CD4-positive, alpha-beta T cell (primary cell): ENCODE data around the gene LCNL1. TPM values are rescaled to one million over a fixed set of nuclear protein-coding genes. Genes with fewer than 3 reads are reported as not detected.
A peak's percentile ranks its signal among the peaks of the same experiment; 100 is the strongest.

ENCODE experiments used
- ATAC-seq: fragments of 200-7000 bp; cut with Tn5 transposase; one replicate; pipeline ENCODE4 v1.10.0; 2022; ENCODE audit warnings: mild to moderate bottlenecking; ENCODE audit not compliant: poor library complexity
- CTCF ChIA-PET: fragments of 350-600 bp; sonication (Branson Sonifier 250); formaldehyde crosslinking; loops from one replicate; lab custom pipeline; 2021; ENCODE audit warnings: antibody characterized with exemption, inconsistent platforms; lab: Charles Lee
- POLR2A ChIA-PET: fragments of 350-600 bp; sonication (Branson Sonifier 250); formaldehyde crosslinking; loops from one replicate; lab custom pipeline; 2021; ENCODE audit warnings: antibody characterized with exemption, inconsistent platforms; lab: Charles Lee
- DNase-seq, 14 experiments: peaks; one replicate each; pipeline ENCODE4 v3.0.0-alpha.2; 2013 to 2020; ENCODE audit warnings: mixed read lengths in 2 of 14
- H3K27ac ChIP-seq, 2 donors: one replicate each; pipeline versions ENCODE4 v1.5.1 to v1.7.0; 2013; ENCODE audit warnings: low read length in 2 of 2, low read depth in 1 of 2, mild to moderate bottlenecking in 1 of 2
- H3K27me3 ChIP-seq, 2 experiments: 1 replicate in 1 of 2; 2 replicates in 1 of 2; pipeline versions ENCODE4 v1.6.1 to v1.7.0; 2013; ENCODE audit warnings: low read length in 2 of 2, control low read depth in 1 of 2, mild to moderate bottlenecking in 1 of 2, moderate library complexity in 1 of 2; ENCODE audit not compliant: insufficient read depth in 2 of 2, control insufficient read depth in 1 of 2
- H3K36me3 ChIP-seq: one replicate; pipeline ENCODE4 v1.6.1; 2013; ENCODE audit warnings: low read length, control low read depth; ENCODE audit not compliant: insufficient read depth
- H3K4me1 ChIP-seq: one replicate; pipeline ENCODE4 v1.6.1; 2013; ENCODE audit warnings: low read length, control low read depth; ENCODE audit not compliant: insufficient read depth
- H3K4me3 ChIP-seq: one replicate; pipeline ENCODE4 v1.5.1; 2013; ENCODE audit warnings: mild to moderate bottlenecking, low read length, moderate library complexity
- H3K9me3 ChIP-seq, 2 experiments: 1 replicate in 1 of 2; 2 replicates in 1 of 2; pipeline versions ENCODE4 v1.6.1 to v1.7.0; 2013; ENCODE audit warnings: low read length in 2 of 2, mild to moderate bottlenecking in 2 of 2, control low read depth in 1 of 2, moderate library complexity in 1 of 2; ENCODE audit not compliant: control insufficient read depth in 1 of 2, insufficient read depth in 1 of 2
- H3K27ac Mint-ChIP-seq: one replicate; pipeline ENCODE4 v1.8.0; 2020; ENCODE audit warnings: mixed read lengths
- H3K27me3 Mint-ChIP-seq: one replicate; pipeline ENCODE4 v1.8.0; 2021; ENCODE audit warnings: mixed read lengths
- H3K36me3 Mint-ChIP-seq: one replicate; pipeline ENCODE4 v1.8.0; 2021; ENCODE audit warnings: low read depth, mixed read lengths
- H3K4me1 Mint-ChIP-seq: one replicate; pipeline ENCODE4 v1.8.0; 2021; ENCODE audit warnings: low read depth, mixed read lengths
- H3K4me3 Mint-ChIP-seq: one replicate; pipeline ENCODE4 v1.8.0; 2020; ENCODE audit warnings: mild to moderate bottlenecking, mixed read lengths
- H3K9me3 Mint-ChIP-seq: one replicate; pipeline ENCODE4 v1.8.0; 2020; ENCODE audit warnings: mixed read lengths
- CTCF ChIP-seq: fragments of 200-600 bp; IDR thresholded peaks from one replicate; pipeline ENCODE4 v1.8.0; 2022; ENCODE audit warnings: antibody characterized with exemption, mild to moderate bottlenecking
- intact Hi-C, 2 experiments: fragments of 100-400 bp; cut with DNase I in 1 of 2; cut with micrococcal nuclease in 1 of 2; formaldehyde crosslinking; loops; one replicate each; pipeline versions ENCODE4 v1.15.1 to v1.9.0; 2023 to 2025; cut with DNase I, micrococcal nuclease
- total RNA-seq, 174 experiments: library from RNA in 2 of 174; stranded (reverse) in 2 of 174; gene quantifications; one replicate each; pipeline ENCODE4 v1.2.3 and lab custom pipeline; 2021 to 2026

The LCNL1 gene
- total RNA-seq, 2 experiments from 2014 or later = 0.93 to 1.0 TPM

- no peak for ATAC-seq
- Mint-ChIP-seq H3K4me3 (peak overlapping the region; percentile 89), H3K27me3 (peaks cover 15% of the 10 kb centered on the region), H3K9me3 (no peaks in the 10 kb centered on the region), H3K4me1 (peaks cover 26% of the 10 kb centered on the region), H3K36me3 (peaks cover 4% of the 10 kb centered on the region), H3K27ac (peak overlapping the region; percentile 57)
- Histone ChIP-seq H3K4me1 (peaks cover 39% of the 10 kb centered on the region), H3K27ac (no peak overlapping the region), H3K36me3 (peaks cover 10% of the 10 kb centered on the region), H3K9me3 (no peaks in the 10 kb centered on the region), H3K27me3 (peaks cover 0 to 7% of the 10 kb centered on the region in 2 experiments), H3K4me3 (no peak overlapping the region)
- CTCF ChIA-PET = interaction anchor here (2.4 kb wide), 1 partner anchor 39 kb away, joined by 6 read pairs; no protein-coding TSS in a partner anchor
- TF ChIP-seq CTCF = no peak
- intact Hi-C loops = loop anchor here in 1 of 2 experiments (5.0 kb wide), 1 partner anchor 417 kb away; no protein-coding TSS in a partner anchor
- no peak for DNase-seq
- POLR2A ChIA-PET = interaction anchor here (2.7 to 3.0 kb wide), 2 partner anchors 35 to 46 kb away, joined by 12 to 17 read pairs; partner anchors contain the start of genes C8G and FBXW5
Measured at GRCh38 chr9:136990242-136990911, 7.6 kb downstream of the LCNL1 start.

GRCh38 chr9:136991993-136992818 lies 9.4 kb downstream of the LCNL1 start, which contains the start of gene PAXX:
TSS of gene PAXX (plus strand) at chr9:136992422. CDS start at chr9:136992444, 22 bp downstream.
- Mint-ChIP-seq H3K36me3 (peaks cover 8% of the 10 kb centered on the region), H3K9me3 (no peaks in the 10 kb centered on the region), H3K4me1 (peaks cover 35% of the 10 kb centered on the region), H3K27me3 (peaks cover 8% of the 10 kb centered on the region), H3K27ac (peak within 1 kb of the TSS; percentile 82), H3K4me3 (peak within 1 kb of the TSS; percentile 91)
- ATAC-seq (peak; percentile 91), DNase-seq (peak; percentile 89 to 97 (median 94))
- peak within 1 kb of the TSS; percentile 89 for H3K4me3 ChIP-seq
- peaks cover 51% of the 10 kb centered on the region for H3K4me1 ChIP-seq
- intact Hi-C loops = loop anchor here (1.0 to 5.0 kb wide), 4 partner anchors 13 to 415 kb away; no protein-coding TSS in a partner anchor
- POLR2A ChIA-PET = interaction anchor here (0.6 to 3.0 kb wide), 18 partner anchors 14 to 185 kb away, joined by 3 to 17 read pairs (median 4); partner anchors contain the start of genes ABCA2, C8G, FBXW5 and RABL6
- H3K27me3 ChIP-seq = no peaks in the 10 kb centered on the region
- peak within 1 kb of the TSS; percentile 57 to 76 for H3K27ac ChIP-seq
- no peak for TF ChIP-seq CTCF
- peaks cover 10% of the 10 kb centered on the region for H3K36me3 ChIP-seq
- H3K9me3 ChIP-seq = no peaks in the 10 kb centered on the region
- CTCF ChIA-PET = interaction anchor here (0.8 to 2.4 kb wide), 6 partner anchors 16 to 150 kb away, joined by 3 to 11 read pairs (median 4); partner anchors contain the start of genes AJM1 and NPDC1

GRCh38 chr9:136992819-136993369 lies 10.1 kb downstream of the LCNL1 start:
- intact Hi-C loops = loop anchor here (1.0 to 5.0 kb wide), 4 partner anchors 14 to 414 kb away; no protein-coding TSS in a partner anchor
- peaks cover 58% of the 10 kb centered on the region for H3K4me1 ChIP-seq
- peaks cover 8% of the 10 kb centered on the region for H3K27me3 Mint-ChIP-seq
- ChIA-PET POLR2A (interaction anchor here (0.9 to 3.0 kb wide), 13 partner anchors 15 to 185 kb away, joined by 3 to 17 read pairs (median 6); partner anchors contain the start of genes ABCA2, C8G, FBXW5 and RABL6), CTCF (interaction anchor here (0.8 to 2.4 kb wide), 7 partner anchors 16 to 151 kb away, joined by 3 to 11 read pairs (median 3); partner anchors contain the start of genes AJM1 and NPDC1)
- peak overlapping the region; percentile 89 for H3K4me3 ChIP-seq
- H3K27me3 ChIP-seq = peaks cover 0 to 4% of the 10 kb centered on the region in 2 experiments
- no peaks in the 10 kb centered on the region for H3K9me3 Mint-ChIP-seq
- H3K27ac Mint-ChIP-seq = peak overlapping the region; percentile 82
- peaks cover 40% of the 10 kb centered on the region for H3K4me1 Mint-ChIP-seq
- H3K27ac ChIP-seq = peak overlapping the region; percentile 57 to 76
- H3K4me3 Mint-ChIP-seq = peak overlapping the region; percentile 91
- peaks cover 10% of the 10 kb centered on the region for H3K36me3 ChIP-seq
- no peak for TF ChIP-seq CTCF
- no peak for ATAC-seq
- H3K36me3 Mint-ChIP-seq = peaks cover 8% of the 10 kb centered on the region
- DNase-seq = no peak
- no peaks in the 10 kb centered on the region for H3K9me3 ChIP-seq
